HFF-Myc (cell line): Measurements from ENCODE around the gene SMIM44.

Experiments used
- DNase-seq: peaks from one replicate; pipeline ENCODE4 v3.0.0-alpha.2; 2011; ENCODE audit warnings: low read depth; ENCODE audit errors: extremely low read depth
- H3K4me3 ChIP-seq: replicated peaks from 2 replicates; pipeline ENCODE4 v1.5.1; 2011; ENCODE audit warnings: low read depth, mild to moderate bottlenecking, control low read depth, low read length
- TF ChIP-seq, protein P1 (sequence below): IDR thresholded peaks from 2 replicates; pipeline ENCODE4 v1.5.1; 2012; ENCODE audit warnings: mild to moderate bottlenecking, low read depth, low read length, control low read depth; ENCODE audit errors: missing control alignments

The SMIM44 gene

DNA sequence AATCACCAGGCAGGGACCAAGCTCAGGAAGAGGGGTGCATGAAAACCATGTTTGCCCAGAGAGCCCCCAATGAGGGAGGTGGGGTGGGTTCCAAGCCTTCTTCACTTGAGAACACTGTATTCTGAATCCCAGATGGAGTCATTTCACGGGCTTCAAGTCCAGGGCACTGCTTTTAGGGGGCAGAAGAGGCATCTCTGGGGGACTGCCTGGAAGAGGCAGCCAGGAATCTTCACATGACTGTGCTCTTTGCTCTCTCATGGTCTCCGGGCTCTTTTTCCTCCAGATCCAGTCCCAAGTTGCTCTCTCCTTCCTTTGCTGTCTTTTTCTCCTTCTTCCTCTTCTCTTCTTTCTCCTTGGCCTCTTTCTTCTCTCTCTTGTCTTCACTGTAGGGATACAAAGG lies 8.6 kb downstream of the SMIM44 start:
- no peak overlapping the region for H3K4me3 ChIP-seq
- TF ChIP-seq, protein P1, sequence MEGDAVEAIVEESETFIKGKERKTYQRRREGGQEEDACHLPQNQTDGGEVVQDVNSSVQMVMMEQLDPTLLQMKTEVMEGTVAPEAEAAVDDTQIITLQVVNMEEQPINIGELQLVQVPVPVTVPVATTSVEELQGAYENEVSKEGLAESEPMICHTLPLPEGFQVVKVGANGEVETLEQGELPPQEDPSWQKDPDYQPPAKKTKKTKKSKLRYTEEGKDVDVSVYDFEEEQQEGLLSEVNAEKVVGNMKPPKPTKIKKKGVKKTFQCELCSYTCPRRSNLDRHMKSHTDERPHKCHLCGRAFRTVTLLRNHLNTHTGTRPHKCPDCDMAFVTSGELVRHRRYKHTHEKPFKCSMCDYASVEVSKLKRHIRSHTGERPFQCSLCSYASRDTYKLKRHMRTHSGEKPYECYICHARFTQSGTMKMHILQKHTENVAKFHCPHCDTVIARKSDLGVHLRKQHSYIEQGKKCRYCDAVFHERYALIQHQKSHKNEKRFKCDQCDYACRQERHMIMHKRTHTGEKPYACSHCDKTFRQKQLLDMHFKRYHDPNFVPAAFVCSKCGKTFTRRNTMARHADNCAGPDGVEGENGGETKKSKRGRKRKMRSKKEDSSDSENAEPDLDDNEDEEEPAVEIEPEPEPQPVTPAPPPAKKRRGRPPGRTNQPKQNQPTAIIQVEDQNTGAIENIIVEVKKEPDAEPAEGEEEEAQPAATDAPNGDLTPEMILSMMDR: no peak
- no peak for DNase-seq

DNA sequence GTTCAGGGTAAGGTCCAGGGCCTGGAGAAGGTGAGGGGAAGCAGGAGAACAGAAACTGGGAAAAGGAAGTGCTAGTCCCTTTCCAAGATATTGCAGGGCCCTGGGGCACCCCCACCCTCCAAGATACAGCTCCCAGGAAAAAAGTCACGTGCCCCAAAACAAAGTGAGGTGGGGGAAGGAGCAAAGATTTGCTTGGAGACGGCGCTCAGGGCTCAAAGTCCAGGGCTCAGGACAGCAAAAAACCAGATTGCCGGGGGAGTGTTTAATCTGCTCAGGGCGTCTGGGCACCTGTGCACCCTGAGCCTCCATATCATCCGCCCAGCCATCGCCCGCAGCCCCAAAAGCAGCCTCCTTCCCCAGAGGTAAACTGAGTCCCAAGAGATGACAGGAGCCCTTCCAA lies 9.2 kb downstream of the SMIM44 start:
- DNase-seq: no peak
- no peak overlapping the region for H3K4me3 ChIP-seq

DNA sequence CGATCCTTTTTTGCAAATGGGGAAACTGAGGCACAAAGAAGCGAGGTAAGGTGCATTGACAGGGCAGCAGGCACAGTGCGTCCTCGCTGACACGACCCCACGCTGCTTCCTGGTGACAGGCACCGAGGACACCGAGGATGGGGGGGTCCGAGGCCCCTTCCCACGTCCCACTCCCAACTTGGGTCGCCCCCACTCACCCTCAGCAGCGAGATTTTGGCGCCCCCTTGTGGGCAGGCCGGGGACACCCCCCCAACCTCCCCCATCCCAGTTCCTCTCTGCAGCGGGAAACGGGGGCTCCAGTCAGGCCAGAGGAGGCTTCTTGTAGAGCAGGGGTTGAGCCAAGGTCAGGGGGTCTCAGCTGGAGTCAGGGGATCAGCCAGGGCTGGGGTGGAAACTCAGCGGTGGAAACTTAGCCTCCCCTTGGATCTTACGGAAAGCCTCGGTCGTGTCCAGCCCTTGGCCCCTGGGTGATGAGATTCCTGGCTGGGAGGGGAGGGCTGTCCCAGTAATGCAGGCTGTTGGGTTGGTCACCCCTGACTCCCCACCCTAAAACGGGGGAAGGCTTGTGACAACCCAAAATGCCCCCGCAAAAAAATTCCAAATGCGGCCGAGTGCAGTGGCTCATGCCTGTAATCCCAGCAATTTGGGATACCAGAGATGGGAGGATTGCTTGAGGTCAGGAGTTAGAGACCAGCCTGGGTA lies 11.1 kb downstream of the SMIM44 start:
- no peak overlapping the region for H3K4me3 ChIP-seq
- TF ChIP-seq, protein P1: peak; percentile 86
- no peak for DNase-seq

More for the DNA sequence above, 9.2 kb downstream of the SMIM44 start:
- TF ChIP-seq, protein P1: no peak

DNA sequence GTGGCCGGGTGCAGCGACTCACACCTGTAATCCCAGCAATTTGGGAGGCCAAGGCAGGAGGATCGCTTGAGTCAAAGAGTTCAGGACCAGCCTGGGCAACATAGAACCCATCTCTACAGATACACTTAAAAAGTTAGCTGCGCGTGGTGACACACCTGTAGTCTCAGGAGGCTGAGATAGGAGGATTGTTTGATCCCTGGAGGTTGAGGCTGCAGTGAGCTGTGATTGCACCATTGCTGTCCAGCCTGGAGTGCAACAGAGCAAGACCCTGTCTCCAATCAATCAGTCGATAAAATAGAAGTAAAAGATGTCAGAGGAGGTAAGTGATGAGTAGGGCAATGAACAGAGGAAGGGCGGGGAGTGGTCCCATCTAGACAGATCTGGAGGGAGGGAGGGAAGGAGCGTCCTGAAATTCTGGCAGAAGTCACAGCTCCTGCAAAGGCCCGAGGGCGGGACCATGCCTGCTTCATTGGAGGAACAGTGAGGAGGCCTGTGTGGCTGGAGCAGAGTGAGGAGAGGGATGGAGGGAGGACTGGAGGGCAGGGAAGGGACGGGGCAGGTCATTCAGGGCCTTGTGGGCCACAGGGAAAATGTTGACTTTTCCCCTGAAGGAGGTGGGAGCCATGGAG lies 12.6 kb downstream of the SMIM44 start:
- H3K4me3 ChIP-seq: no peak overlapping the region
- TF ChIP-seq, protein P1: no peak
- no peak for DNase-seq

DNA sequence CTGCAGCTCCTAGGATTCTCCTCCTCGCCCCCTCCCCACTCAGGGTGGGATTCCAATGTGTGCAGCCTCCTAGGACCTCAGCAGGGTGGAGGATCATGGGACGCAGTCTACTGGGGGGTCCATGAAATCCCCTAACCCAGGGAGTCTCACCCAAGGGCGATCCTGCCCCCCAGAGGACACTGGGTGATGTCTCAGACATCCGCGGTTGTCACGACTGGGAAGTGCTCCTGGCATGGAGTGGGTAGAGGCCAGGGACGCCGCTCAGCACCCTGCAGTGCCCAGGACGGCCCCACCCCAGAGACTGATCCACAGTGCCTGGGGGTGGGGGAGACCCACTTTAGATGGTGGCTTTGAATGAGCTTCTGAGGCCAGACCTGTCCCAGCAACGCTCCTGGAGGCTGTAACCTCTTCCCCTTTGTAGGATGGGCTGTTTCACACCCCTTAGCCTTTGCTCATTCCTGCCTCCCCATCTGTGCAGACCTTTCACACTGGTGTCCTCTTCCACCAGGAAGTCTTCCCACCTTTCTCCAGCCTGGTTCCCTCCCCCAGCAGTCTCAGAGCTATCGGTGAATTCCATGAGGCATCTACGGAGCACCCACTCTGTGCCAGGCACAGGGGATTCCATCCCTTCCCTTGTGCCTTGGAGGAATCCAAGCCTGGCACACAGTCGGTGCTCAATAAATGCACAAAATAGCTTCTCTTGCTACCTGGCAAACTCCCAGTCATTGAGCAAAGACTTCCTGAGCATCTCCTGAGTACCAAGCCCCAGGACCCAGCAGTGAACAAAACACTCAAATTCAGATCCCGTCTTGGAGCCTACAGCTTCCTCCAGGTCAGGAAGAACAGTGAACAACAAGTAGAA lies 13.4 kb downstream of the SMIM44 start:
- H3K4me3 ChIP-seq: no peak overlapping the region
- DNase-seq: no peak
- TF ChIP-seq, protein P1: no peak

DNA sequence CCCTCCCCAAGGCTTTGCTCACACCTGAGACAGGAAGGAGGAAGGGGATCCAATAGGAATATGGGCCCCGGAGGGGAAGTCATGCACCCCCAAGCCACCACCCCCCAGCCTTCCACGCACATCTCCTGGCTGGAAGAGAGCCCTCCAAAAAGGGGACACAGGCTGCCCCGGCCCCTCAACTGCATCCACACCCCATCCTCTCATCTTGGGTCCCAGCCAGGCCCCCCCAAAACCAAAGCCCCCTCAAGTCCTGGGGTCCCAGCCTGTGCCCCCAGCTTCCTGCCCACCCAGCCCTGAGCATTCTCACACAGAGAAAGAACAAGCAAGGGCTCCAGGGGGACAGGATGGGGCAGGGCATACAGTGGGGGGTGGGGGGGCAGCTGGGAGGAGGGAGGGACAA lies 15.0 kb downstream of the SMIM44 start:
- no peak for DNase-seq
- TF ChIP-seq, protein P1: no peak
- H3K4me3 ChIP-seq: no peak overlapping the region
